Gastroesophageal sphincter (tissue), 3 donors: ENCODE results near the gene SIPA1.

ENCODE experiments used
- CTCF ChIP-seq, 4 experiments: fragments of 200-600 bp in 2 of 4; fragments of 450-650 bp in 2 of 4; sonication (generic) in 1 of 4; IDR thresholded peaks; one replicate each; pipeline ENCODE4 v1.5.1; 2017 to 2019; ENCODE audit warnings: antibody characterized with exemption in 4 of 4, mild to moderate bottlenecking in 2 of 4, moderate library complexity in 2 of 4
- EP300 ChIP-seq: sonication (generic); formaldehyde crosslinking; IDR thresholded peaks from one replicate; pipeline ENCODE4 v1.6.1; 2017; ENCODE audit warnings: antibody characterized with exemption, mild to moderate bottlenecking
- POLR2A ChIP-seq, 2 donors: fragments of 450-650 bp; IDR thresholded peaks; one replicate each; pipeline ENCODE4 v1.6.1; 2017; ENCODE audit warnings: antibody characterized with exemption in 2 of 2, mild to moderate bottlenecking in 2 of 2, moderate library complexity in 1 of 2
- POLR2AphosphoS5 ChIP-seq: sonication (generic); formaldehyde crosslinking; IDR thresholded peaks from one replicate; pipeline ENCODE4 v1.6.1; 2017; ENCODE audit warnings: antibody characterized with exemption

- TF ChIP-seq CTCF (IDR thresholded peaks at IDR 0.05) (no peak), EP300 (no peak), POLR2AphosphoS5 (no peak), POLR2A (IDR thresholded peaks at IDR 0.05) (no peak)
Measured at GRCh38 chr11:65658174-65659021, 20.5 kb downstream of the SIPA1 start.
